Fibroblast of lung (primary cell): ENCODE results near the gene LTV1. TPM values are rescaled to one million over a fixed set of nuclear protein-coding genes. Genes with fewer than 3 reads are reported as not detected.
"Not testable (repeated sequence)": the region's sequence is repeated elsewhere in the genome, so short reads cannot be mapped to it uniquely, and the experiment has no call there.

Source experiments
- DNase-seq, 2 donors: peaks; one replicate each; pipeline versions ENCODE4 v3.0.0 to v3.0.0-alpha.2; 2010; ENCODE audit warnings: low read depth in 2 of 2
- H2AFZ ChIP-seq: 2 replicates; pipeline ENCODE4 v1.5.1; 2012; ENCODE audit warnings: low read length, control low read depth, inconsistent platforms
- H3K27ac ChIP-seq: 2 replicates; pipeline ENCODE4 v1.5.1; 2011; ENCODE audit warnings: low read length, control low read depth; ENCODE audit not compliant: insufficient read depth
- H3K27me3 ChIP-seq: 2 replicates; pipeline ENCODE4 v1.5.1; 2011; ENCODE audit warnings: mild to moderate bottlenecking, low read length; ENCODE audit not compliant: control insufficient read depth, insufficient read depth
- H3K36me3 ChIP-seq: 2 replicates; pipeline ENCODE4 v1.5.1; 2011; ENCODE audit warnings: low read length; ENCODE audit not compliant: control insufficient read depth, insufficient read depth
- H3K4me1 ChIP-seq: 2 replicates; pipeline ENCODE4 v1.5.1; 2011; ENCODE audit warnings: low read length; ENCODE audit not compliant: control insufficient read depth, insufficient read depth; ENCODE audit errors: extremely low read depth
- H3K4me2 ChIP-seq: 2 replicates; pipeline ENCODE4 v1.5.1; 2011; ENCODE audit warnings: low read length, control low read depth; ENCODE audit not compliant: insufficient read depth; ENCODE audit errors: extremely low read depth
- H3K4me3 ChIP-seq, 4 experiments: fragments of 200-600 bp in 1 of 4; sonication (generic) in 1 of 4; replicated peaks in 1 of 4; 2 replicates each; pipeline ENCODE4 v1.5.1; 2011 to 2016; ENCODE audit warnings: low read length in 4 of 4, low read depth in 3 of 4, mild to moderate bottlenecking in 3 of 4, control low read depth in 2 of 4, inconsistent platforms in 1 of 4, mixed read lengths in 1 of 4; ENCODE audit not compliant: insufficient read depth in 1 of 4; ENCODE audit errors: control extremely low read depth in 1 of 4
- H3K79me2 ChIP-seq: 2 replicates; pipeline ENCODE4 v1.5.1; 2012; ENCODE audit warnings: mild to moderate bottlenecking, low read length, inconsistent platforms; ENCODE audit not compliant: control insufficient read depth, insufficient read depth
- H3K9ac ChIP-seq: 2 replicates; pipeline ENCODE4 v1.5.1; 2011; ENCODE audit warnings: mild to moderate bottlenecking, low read length, control low read depth; ENCODE audit not compliant: insufficient read depth
- H3K9me3 ChIP-seq: 2 replicates; pipeline ENCODE4 v1.5.1; 2012; ENCODE audit warnings: low read depth, low read length; ENCODE audit not compliant: control insufficient read depth, insufficient read depth
- H4K20me1 ChIP-seq: 2 replicates; pipeline ENCODE4 v1.5.1; 2011; ENCODE audit warnings: low read length; ENCODE audit not compliant: control insufficient read depth, insufficient read depth; ENCODE audit errors: extremely low read depth
- EZH2 ChIP-seq: IDR thresholded peaks from 2 replicates; pipeline ENCODE4 v1.5.1; 2012; ENCODE audit warnings: low read length, control low read depth, mild to moderate bottlenecking; ENCODE audit errors: missing control alignments
- polyA minus RNA-seq: library from RNA; depleted of rRNA, polyadenylated mRNA; stranded (reverse); fragments of >200 nt; gene quantifications from 2 replicates; pipeline ENCODE4 v1.2.3, GENCODE V29; 2011; ENCODE audit warnings: low replicate concordance
- polyA plus RNA-seq, 2 donors: library from polyadenylated mRNA; depleted of rRNA in 1 of 2; stranded (reverse) in 1 of 2; unstranded in 1 of 2; fragments of >200 nt; gene quantifications; 2 replicates each; pipeline ENCODE4 v1.2.1, GENCODE V29; 2011 to 2012; ENCODE audit warnings: missing spikeins in 1 of 2
- total RNA-seq: library from RNA; depleted of rRNA; stranded (reverse); fragments of >200 nt; gene quantifications from 2 replicates; pipeline ENCODE4 v1.2.1, GENCODE V29; 2014
- TF ChIP-seq, protein P1 (sequence below), 2 donors: IDR thresholded peaks in 1 of 2; conservative IDR thresholded peaks in 1 of 2; 1 replicate in 1 of 2; 2 replicates in 1 of 2; pipeline ENCODE4 v1.5.1; 2011 to 2012; ENCODE audit warnings: low read length in 2 of 2, control low read depth in 1 of 2, inconsistent platforms in 1 of 2, low read depth in 1 of 2, mild to moderate bottlenecking in 1 of 2

The LTV1 gene, protein sequence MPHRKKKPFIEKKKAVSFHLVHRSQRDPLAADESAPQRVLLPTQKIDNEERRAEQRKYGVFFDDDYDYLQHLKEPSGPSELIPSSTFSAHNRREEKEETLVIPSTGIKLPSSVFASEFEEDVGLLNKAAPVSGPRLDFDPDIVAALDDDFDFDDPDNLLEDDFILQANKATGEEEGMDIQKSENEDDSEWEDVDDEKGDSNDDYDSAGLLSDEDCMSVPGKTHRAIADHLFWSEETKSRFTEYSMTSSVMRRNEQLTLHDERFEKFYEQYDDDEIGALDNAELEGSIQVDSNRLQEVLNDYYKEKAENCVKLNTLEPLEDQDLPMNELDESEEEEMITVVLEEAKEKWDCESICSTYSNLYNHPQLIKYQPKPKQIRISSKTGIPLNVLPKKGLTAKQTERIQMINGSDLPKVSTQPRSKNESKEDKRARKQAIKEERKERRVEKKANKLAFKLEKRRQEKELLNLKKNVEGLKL
- 17.5 and 18.2 TPM in 2 replicates for total RNA-seq
- 30.2 and 37.0 TPM in 2 replicates for polyA plus RNA-seq
- 25.5 and 33.8 TPM in 2 replicates for polyA plus RNA-seq (2012)
- 0.35 and 0.85 TPM in 2 replicates for polyA minus RNA-seq

DNA sequence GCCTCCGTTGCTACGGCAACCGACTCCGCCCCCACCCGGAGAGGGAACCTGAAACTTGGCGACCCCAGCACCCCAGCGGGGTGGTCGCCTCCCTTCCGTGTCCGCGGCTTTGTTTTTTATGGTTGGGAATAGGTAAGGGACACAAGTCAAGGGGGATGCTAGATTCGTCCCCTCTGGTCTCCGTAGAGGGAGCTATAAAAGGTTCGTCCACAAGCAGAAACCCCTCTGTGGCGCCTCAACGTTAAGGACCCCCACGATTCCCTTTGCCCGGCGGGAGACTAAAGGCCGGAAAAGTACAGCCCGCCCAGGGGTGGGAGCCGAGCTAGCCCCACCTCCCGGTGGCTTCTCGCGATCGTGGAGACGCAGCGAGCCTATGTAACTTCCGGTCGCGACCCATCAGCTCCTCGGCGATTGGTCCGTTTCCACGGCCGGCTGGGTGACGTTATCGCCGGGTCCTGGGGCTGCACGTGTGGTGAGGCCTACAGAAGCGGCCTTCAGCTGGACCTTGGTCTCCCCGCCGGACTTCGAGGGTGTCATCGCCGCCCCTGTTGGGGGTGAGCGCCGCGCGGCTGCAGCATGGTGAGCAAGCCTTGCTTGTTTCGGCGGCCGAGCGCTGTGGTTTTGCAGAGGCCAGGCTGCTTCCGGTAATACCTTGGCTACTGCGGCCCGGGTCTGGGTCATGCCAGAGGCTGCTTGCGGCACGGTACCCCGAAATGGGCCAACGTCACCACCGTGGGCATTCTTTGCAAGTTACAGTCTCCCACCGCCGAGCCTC lies at the start of gene LTV1:
LTV1 (plus strand) TSS at position 437 of the 775 bp plus-strand sequence; CDS start at position 577, 140 bp downstream.
- Histone ChIP-seq H3K27me3 (no peaks in the 10 kb centered on the region), H3K27ac (peak within 1 kb of the TSS; percentile 99), H3K36me3 (peaks cover 16% of the 10 kb centered on the region), H3K4me2 (peak within 1 kb of the TSS; percentile 98), H3K9ac (peak within 1 kb of the TSS; percentile 92), H4K20me1 (no peaks in the 10 kb centered on the region), H3K4me1 (no peaks in the 10 kb centered on the region), H3K9me3 (no peaks in the 10 kb centered on the region), H3K79me2 (peaks cover 26% of the 10 kb centered on the region), H2AFZ (peak within 1 kb of the TSS; percentile 92), H3K4me3 (peak within 1 kb of the TSS; percentile 70 to 96 (median 92))
- TF ChIP-seq, protein P1, sequence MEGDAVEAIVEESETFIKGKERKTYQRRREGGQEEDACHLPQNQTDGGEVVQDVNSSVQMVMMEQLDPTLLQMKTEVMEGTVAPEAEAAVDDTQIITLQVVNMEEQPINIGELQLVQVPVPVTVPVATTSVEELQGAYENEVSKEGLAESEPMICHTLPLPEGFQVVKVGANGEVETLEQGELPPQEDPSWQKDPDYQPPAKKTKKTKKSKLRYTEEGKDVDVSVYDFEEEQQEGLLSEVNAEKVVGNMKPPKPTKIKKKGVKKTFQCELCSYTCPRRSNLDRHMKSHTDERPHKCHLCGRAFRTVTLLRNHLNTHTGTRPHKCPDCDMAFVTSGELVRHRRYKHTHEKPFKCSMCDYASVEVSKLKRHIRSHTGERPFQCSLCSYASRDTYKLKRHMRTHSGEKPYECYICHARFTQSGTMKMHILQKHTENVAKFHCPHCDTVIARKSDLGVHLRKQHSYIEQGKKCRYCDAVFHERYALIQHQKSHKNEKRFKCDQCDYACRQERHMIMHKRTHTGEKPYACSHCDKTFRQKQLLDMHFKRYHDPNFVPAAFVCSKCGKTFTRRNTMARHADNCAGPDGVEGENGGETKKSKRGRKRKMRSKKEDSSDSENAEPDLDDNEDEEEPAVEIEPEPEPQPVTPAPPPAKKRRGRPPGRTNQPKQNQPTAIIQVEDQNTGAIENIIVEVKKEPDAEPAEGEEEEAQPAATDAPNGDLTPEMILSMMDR (conservative IDR thresholded peaks at IDR 0.05 in 1 of 2, IDR thresholded peaks at IDR 0.05 in 1 of 2; ENCODE audit: low read depth in 1 of 2, low read length in 2 of 2) = no peak
- TF ChIP-seq EZH2 = no peak
- peak; percentile 96 to 97 for DNase-seq

DNA sequence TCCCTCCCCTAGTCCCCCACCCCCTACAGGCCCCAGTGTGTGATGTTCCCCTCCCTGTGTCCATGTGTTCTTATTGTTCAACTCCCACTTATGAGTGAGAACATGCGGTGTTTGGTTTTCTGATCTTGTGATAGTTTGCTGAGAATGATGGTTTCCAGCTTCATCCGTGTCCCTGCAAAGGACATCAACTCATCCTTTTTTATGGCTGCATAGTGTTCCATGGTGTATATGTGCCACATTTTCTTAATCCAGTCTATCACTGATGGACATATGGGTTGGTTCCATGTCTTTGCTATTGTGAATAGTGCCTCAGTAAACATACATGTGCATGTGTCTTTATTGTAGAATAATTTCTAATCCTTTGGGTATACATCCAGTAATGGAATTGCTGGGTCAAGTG lies 46.6 kb upstream of the LTV1 start:
- H2AFZ ChIP-seq, H3K4me3 ChIP-seq, H3K36me3 ChIP-seq, H3K79me2 ChIP-seq, H4K20me1 ChIP-seq, H3K4me1 ChIP-seq, H3K9ac ChIP-seq, H3K27me3 ChIP-seq, H3K9me3 ChIP-seq, H3K27ac ChIP-seq, H3K4me2 ChIP-seq, DNase-seq: not testable (repeated sequence)

DNA sequence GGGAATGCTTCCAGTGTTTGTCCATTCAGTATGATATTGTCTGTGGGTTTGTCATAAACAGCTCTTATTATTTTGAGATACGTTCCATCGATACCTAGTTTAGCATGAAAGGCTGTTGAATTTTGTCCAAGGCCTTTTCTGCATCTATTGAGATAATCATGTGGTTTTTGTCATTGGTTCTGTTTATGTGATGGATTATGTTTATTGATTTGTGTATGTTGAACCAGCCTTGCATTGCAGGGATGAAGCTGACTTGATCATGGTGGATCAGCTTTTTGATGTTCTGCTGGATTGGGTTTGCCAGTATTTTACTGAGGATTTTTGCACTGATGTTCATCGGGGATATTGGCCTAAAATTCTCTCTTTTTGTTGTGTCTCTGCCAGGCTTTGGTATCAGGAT lies 44.7 kb upstream of the LTV1 start:
- H3K79me2 ChIP-seq, H3K4me3 ChIP-seq, H3K9ac ChIP-seq, H2AFZ ChIP-seq, H3K9me3 ChIP-seq, H4K20me1 ChIP-seq, H3K27me3 ChIP-seq, H3K36me3 ChIP-seq, H3K4me1 ChIP-seq, DNase-seq, H3K27ac ChIP-seq, H3K4me2 ChIP-seq: not testable (repeated sequence)
